ENCODE data around the gene DAB2IP.

DNA sequence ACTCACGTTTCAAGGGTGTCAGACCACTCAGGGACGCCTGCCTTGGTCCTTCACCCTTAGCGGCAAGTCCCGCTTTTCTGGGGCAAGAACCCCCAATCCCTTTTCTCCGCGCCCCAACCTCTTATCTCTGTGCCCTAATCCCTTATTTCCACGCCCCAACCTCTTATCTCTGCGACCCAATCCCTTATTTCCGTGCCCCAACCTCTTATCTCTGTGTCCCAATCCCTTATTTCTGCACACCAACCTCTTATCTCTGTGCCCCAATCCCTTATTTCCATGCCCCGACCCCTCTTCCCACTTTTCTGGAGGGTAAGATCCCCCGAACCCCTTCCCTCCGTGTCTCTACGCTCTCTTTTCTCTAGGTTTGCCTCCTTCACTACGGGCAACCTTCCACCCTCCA, 139.4 kb downstream of the DAB2IP start:
- TF ChIP-seq, protein P1, sequence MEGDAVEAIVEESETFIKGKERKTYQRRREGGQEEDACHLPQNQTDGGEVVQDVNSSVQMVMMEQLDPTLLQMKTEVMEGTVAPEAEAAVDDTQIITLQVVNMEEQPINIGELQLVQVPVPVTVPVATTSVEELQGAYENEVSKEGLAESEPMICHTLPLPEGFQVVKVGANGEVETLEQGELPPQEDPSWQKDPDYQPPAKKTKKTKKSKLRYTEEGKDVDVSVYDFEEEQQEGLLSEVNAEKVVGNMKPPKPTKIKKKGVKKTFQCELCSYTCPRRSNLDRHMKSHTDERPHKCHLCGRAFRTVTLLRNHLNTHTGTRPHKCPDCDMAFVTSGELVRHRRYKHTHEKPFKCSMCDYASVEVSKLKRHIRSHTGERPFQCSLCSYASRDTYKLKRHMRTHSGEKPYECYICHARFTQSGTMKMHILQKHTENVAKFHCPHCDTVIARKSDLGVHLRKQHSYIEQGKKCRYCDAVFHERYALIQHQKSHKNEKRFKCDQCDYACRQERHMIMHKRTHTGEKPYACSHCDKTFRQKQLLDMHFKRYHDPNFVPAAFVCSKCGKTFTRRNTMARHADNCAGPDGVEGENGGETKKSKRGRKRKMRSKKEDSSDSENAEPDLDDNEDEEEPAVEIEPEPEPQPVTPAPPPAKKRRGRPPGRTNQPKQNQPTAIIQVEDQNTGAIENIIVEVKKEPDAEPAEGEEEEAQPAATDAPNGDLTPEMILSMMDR (IDR thresholded peaks at IDR 0.05) = no peak
- TF ChIP-seq POLR2A (IDR thresholded peaks at IDR 0.05) (no peak), POLR2AphosphoS5 (IDR thresholded peaks at IDR 0.05) (no peak)

All from prostate gland (tissue), 2 donors.